ENCODE results near the gene LPP. TPM values are rescaled to one million over a fixed set of nuclear protein-coding genes. Genes with fewer than 3 reads are reported as not detected.

Gene LPP
- total and polyA plus RNA-seq, 2 of the 13 experiments (the other 11 are each of a cell fraction or from before 2014, with no cell fraction given): 19.2 to 29.9 TPM

GRCh38 chr3:188417271-188417696 is 263.3 kb downstream of the LPP start:
- Histone ChIP-seq H4K20me1 (ENCODE audit: insufficient read depth, low read length) (no peaks in the 10 kb centered on the region), H3K27ac (ENCODE audit: extremely low read length, insufficient read depth, low read length) (no peak overlapping the region), H3K9ac (ENCODE audit: insufficient read depth, low read depth, low read length) (no peak overlapping the region), H3K9me3 (ENCODE audit: low read length) (no peaks in the 10 kb centered on the region), H3K4me3 (replicated peaks in 1 of 3; ENCODE audit: insufficient read depth in 1 of 3, low read depth in 2 of 3, low read length in 3 of 3) (no peak overlapping the region), H2AFZ (ENCODE audit: low read length) (no peak overlapping the region), H3K4me2 (ENCODE audit: low read depth, low read length) (no peak overlapping the region), H3K36me3 (replicated peaks in 1 of 2; ENCODE audit: control insufficient read depth in 1 of 2, insufficient read depth in 2 of 2, low read length in 2 of 2) (peaks cover 0 to 1% of the 10 kb centered on the region in 2 experiments; a peak in 2 of 5 replicates), H3K27me3 (ENCODE audit: control insufficient read depth in 1 of 2, insufficient read depth in 2 of 2, low read length in 2 of 2) (no peaks in the 10 kb centered on the region; a peak in 1 of 5 replicates), H3K79me2 (ENCODE audit: insufficient read depth, low read length) (no peaks in the 10 kb centered on the region), H3K4me1 (ENCODE audit: insufficient read depth, low read length) (no peaks in the 10 kb centered on the region; the same call in 1 of the 2 replicates)
- 99% methylated on average over 3 of the region's 3 CpGs for WGBS (ENCODE audit: low lambda C conversion rate)
- ChIA-PET CTCF (ENCODE audit: low intra/inter-chr PET ratio, low total read pairs) (no interaction called here), POLR2A (no interaction called here)
- FAIRE-seq: no peak
- intact Hi-C loops (cut with micrococcal nuclease; ENCODE audit: unreplicated experiment) (no loop called here), in situ Hi-C loops (cut with HindIII; ENCODE audit: extremely low pct_ligation_motif_present, low pct_unique_long_range_greater_than_20kb) (loop anchor here (25.0 kb wide), 1 partner anchor 680 kb away; the partner anchor contains the start of gene BCL6)
- DNase-seq (ENCODE audit: low spot score): no peak
- no peak for ATAC-seq
- no TSS peak for BruUV-seq (replicated peaks)
- TF ChIP-seq ZNF672 (CRISPR knock-in tag; IDR thresholded peaks at IDR 0.05) (no peak), TRIM22 (IDR thresholded peaks at IDR 0.05) (no peak), ELK4 (CRISPR knock-in tag; IDR thresholded peaks at IDR 0.05; ENCODE audit: borderline replicate concordance) (no peak), ZNF766 (CRISPR knock-in tag; IDR thresholded peaks at IDR 0.05; ENCODE audit: borderline replicate concordance) (no peak), HMGXB3 (CRISPR knock-in tag; IDR thresholded peaks at IDR 0.05; ENCODE audit: borderline replicate concordance) (no peak), HNF4A (CRISPR knock-in tag; IDR thresholded peaks at IDR 0.05) (no peak), ZFP36L2 (CRISPR knock-in tag; IDR thresholded peaks at IDR 0.05) (no peak), CBX1 (IDR thresholded peaks at IDR 0.05; ENCODE audit: low read depth) (no peak), ZNF572 (CRISPR knock-in tag; IDR thresholded peaks at IDR 0.05) (no peak), ZNF333 (CRISPR knock-in tag; IDR thresholded peaks at IDR 0.05; ENCODE audit: borderline replicate concordance) (no peak), ZBTB14 (CRISPR knock-in tag; IDR thresholded peaks at IDR 0.05) (no peak), MYNN (CRISPR knock-in tag; IDR thresholded peaks at IDR 0.05; ENCODE audit: low read depth) (no peak), ZSCAN22 (CRISPR knock-in tag; IDR thresholded peaks at IDR 0.05) (no peak), FLYWCH1 (CRISPR knock-in tag; IDR thresholded peaks at IDR 0.05) (no peak), GABPB1 (CRISPR knock-in tag; IDR thresholded peaks at IDR 0.05) (no peak), ZNF24 (IDR thresholded peaks at IDR 0.05) (no peak), GABPA (IDR thresholded peaks at IDR 0.05; ENCODE audit: low read depth, low read length) (no peak), GABPA (CRISPR knock-in tag; IDR thresholded peaks at IDR 0.05; ENCODE audit: low read depth) (no peak), ELF4 (CRISPR knock-in tag; IDR thresholded peaks at IDR 0.05; ENCODE audit: borderline replicate concordance) (no peak), RFXANK (CRISPR knock-in tag; IDR thresholded peaks at IDR 0.05) (no peak)
